ENCODE results near the gene PLXNC1.

The PLXNC1 gene

DNA sequence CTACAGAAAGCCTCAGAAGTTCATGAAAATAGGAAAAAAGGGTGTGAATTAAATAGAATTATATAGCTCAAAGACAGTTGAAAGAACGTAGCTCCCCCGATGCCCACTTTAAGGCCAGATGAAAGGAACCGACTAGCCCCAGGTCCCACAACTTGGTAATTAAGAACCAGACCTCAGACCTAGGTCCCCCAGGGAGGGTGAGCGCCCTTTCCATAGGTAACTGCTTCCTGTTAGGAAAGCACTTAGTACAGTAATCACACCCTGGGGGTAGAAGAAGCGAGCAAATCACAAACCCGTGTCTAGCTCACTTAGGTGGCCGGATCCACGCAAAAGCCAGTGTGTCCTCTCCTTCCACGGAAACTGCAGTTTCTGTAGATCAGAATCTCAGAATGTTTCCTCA lies 77.1 kb downstream of the PLXNC1 start:
- H3K4me3 ChIP-seq (ENCODE audit: low read depth, low read length), result no peak overlapping the region

DNA sequence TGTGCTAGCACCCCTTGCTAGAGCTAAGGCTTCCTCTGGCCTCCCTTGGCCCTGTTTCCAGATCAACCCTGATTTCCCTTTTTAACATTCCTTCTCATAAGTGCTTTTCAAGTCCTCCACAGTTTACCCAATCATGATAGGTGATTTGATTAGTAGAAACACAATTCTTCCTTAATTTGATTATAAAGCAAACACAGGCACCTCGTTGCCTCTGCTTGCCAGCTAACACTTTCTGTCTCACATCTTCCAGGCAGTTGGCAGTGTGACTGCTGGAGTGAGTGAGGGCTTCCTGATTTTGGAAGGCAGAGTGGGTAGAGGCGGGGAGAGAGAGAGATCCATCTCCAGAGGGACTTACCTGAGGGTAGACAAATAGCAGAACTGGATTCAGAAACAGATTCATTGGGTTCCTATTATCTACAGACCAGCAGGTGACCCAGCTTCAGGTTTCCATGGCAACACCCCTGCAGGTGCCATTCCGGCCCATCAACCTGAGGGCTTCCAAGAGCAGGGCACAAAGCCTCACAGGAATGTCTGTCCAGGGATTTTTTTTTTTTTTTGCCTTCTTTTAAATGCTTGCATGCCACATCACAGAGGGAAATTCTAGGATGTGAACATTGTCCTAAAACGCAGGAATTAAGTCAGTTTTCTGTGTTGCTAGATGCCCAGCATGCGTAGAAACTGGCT lies 77.7 kb downstream of the PLXNC1 start:
- H3K4me3 ChIP-seq (ENCODE audit: low read depth, low read length), result no peak overlapping the region
- DNase-seq (ENCODE audit: low read depth), result no peak

More for the DNA sequence above, 77.1 kb downstream of the PLXNC1 start:
- DNase-seq (ENCODE audit: low read depth), result no peak

DNA sequence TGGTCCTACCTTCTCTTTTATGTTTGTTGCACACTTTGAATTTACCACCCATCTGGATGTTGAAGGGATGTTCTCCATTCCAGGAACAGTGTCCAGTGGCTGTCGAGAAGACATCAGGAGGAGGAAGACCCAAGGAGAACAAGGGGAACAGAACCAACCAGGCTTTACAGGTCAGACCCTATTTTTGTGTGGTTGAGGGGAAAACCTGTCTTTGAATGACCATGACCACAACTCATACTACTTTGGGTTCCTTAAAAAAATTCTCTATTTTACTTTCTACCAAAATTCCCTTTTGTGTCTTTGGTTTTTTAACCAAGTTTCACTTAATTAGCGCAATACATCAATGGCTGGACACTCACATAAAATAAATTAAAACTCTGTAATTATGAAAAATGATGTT lies 78.7 kb downstream of the PLXNC1 start:
- DNase-seq (ENCODE audit: low read depth), result no peak
- H3K4me3 ChIP-seq (ENCODE audit: low read depth, low read length), result no peak overlapping the region

DNA sequence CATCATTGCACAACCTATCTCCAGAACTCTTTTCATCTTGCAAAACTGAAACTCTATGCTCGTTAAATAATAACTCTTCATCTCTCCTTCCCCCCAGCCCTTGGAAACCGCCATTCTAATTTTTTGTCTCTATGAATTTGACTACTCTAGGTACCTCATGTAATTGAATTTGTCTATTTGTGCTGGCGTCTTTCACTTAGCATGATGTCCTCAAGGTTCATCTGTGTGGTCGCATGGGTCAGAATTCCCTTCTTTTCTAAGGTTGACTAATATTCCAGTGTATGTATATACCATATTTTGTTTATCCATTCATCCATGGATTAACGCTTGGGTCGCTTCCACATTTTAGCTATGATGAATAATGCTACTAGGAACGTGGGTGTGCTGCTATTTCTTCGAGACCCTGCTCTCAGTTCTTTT lies 80.1 kb downstream of the PLXNC1 start:
- no peak overlapping the region for H3K4me3 ChIP-seq (ENCODE audit: low read depth, low read length)
- no peak for DNase-seq (ENCODE audit: low read depth)

DNA sequence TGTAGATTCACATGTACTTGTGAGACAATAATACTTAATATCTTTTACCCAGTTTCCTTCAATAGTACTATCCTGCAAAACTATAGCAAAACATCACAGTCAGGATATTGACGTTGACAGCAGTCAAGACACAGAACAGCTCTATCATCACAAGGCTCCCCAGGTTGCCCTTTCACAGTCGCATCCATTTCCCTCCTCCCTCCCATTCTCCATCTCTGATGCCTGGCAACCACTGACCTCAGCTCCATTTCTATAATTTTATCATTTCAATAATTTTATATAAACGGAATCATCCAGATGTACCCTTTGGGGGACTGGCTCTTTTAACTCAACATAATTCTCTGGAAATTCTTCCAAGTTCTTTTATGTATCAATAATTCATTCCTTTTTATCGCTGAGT lies 81.5 kb downstream of the PLXNC1 start:
- H3K4me3 ChIP-seq (ENCODE audit: low read depth, low read length), result no peak overlapping the region

DNA sequence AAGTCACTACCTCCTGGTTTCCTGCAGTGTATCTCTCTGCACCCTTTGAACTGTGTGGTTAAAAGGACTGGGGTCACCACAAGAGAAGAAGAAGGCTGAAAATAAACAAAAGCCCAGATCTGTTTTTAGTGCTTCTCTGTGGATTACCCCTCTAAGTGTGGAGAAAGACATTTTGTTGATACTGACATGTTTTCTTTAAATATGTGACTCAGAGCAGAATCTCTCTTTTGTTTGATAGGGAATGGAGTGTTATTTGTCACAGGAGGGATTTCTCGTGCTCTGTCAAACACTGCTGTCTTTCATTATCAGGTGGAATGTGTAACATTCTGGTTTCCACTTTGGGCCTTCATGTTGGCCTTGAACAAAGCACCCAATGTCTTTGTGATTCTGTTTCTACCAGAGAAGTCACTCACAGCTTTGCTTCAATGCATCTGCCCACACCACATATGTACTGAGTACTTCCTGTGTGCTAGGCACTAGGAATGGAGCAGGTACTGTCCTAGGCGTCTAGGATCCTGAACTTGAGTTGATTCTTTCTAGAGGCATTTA lies 82.1 kb downstream of the PLXNC1 start:
- DNase-seq (ENCODE audit: low read depth), result no peak
- H3K4me3 ChIP-seq (ENCODE audit: low read depth, low read length), result no peak overlapping the region

More for the DNA sequence above, 81.5 kb downstream of the PLXNC1 start:
- DNase-seq (ENCODE audit: low read depth), result no peak

DNA sequence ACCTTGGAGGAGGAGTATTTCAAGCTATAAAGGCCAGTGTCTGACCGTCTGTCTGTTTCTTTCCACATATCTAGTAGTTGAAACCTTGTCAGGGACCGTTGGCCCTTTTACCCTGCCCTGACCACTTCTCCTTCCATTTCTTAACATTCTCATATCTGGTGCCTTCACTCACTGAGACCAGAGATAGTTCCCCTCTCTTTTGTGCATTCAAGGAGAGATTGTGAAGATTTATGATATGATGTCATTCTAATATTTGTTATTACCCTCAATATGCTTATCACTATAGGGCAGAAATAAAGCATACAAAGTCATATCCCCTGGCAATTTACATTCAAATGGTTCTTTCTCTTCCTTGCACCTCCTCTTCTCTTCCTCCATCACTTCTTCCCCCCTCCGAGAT lies 83.3 kb downstream of the PLXNC1 start:
- no peak for DNase-seq (ENCODE audit: low read depth)
- no peak overlapping the region for H3K4me3 ChIP-seq (ENCODE audit: low read depth, low read length)

DNA sequence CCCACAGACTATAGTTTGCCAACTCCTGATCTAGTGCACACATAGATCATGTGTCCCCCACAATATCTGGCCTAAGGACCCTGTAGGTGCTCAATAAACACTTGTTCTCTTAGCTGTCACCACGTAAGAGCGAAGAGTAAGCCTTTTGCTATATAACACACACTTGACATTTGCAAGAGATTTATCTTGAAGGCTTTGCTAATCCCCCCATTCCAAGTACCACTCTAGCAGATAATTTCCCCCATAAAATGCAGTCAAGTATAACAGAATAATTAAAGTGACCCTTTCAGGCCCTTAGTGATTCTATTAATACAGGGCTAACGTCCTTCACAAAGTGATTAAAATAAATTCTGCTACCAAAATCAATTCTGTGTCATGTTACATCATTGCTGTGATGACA lies 87.5 kb downstream of the PLXNC1 start:
- H3K4me3 ChIP-seq (ENCODE audit: low read depth, low read length), result no peak overlapping the region
- no peak for DNase-seq (ENCODE audit: low read depth)

DNA sequence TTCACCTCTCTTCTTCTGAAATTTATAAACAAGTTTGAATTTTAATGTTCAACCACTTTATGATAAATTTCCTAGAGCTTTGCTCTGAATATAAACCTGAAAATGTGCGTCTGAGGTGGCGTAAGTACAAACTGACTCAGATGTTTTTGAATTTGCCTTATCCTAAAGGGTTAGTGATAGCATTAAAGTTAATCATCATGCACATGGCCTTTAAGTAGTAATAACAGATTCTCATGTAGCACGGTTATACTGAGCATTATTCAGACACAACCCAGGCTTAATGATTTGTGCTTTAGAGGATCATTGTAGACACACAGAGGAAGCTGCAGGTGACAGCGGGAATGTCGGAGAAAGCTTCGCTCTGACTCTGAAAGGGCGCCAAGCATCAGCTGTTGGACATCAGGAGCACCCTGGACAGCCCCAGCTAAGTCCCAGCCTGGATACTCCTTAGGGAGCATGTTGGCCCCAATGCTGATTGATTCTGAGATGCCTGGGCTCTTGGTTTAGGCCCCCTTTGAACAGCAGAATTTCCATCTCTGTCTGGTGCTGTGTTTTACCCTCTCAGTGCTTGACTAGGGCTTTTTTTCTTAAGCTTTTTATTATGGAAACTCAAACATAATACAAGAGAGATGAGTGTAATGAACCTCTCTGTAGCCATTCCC lies 91.1 kb downstream of the PLXNC1 start:
- H3K4me3 ChIP-seq (ENCODE audit: low read depth, low read length), result no peak overlapping the region
- DNase-seq (ENCODE audit: low read depth), result no peak

DNA sequence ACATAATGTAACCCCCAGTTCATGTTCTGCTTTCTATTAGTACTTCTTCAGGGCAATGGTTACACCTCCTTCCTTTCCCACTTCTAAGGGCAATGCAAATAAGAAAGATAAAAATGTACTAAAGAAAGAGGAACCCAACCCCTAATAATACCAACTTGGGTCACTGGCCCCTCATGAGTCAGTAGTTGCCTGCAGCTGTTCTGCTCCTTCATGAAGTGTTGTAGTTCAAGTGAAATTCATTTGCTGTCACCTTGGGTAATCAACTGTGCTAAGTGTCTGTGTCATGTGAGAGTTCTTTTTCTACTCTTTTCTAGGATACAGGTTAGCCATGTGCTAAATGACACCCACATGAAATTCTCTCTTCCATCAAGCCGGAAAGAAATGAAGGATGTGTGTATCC lies 91.8 kb downstream of the PLXNC1 start:
- H3K4me3 ChIP-seq (ENCODE audit: low read depth, low read length), result no peak overlapping the region

DNA sequence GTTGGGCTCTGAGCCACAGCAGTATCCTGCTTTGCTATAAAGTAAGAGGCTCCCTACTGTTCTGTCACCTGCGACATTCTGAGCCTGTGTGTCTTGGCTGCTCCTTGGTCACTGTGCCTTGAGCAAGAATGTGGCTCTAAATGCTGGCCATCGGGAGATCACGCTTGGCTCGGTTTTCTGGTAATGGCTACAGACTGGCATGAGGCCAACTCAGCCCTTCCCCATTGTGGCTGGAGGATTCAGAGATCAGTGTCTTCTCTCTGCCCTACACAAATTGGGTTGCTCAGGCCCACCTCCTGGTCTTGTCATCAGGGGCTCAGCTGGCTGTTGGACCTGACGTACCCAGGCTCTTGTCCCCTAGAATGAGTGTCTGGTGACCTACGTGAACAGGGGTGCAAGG lies 94.5 kb downstream of the PLXNC1 start:
- no peak overlapping the region for H3K4me3 ChIP-seq (ENCODE audit: low read depth, low read length)
- no peak for DNase-seq (ENCODE audit: low read depth)

More for the DNA sequence above, 91.8 kb downstream of the PLXNC1 start:
- DNase-seq (ENCODE audit: low read depth), result no peak

DNA sequence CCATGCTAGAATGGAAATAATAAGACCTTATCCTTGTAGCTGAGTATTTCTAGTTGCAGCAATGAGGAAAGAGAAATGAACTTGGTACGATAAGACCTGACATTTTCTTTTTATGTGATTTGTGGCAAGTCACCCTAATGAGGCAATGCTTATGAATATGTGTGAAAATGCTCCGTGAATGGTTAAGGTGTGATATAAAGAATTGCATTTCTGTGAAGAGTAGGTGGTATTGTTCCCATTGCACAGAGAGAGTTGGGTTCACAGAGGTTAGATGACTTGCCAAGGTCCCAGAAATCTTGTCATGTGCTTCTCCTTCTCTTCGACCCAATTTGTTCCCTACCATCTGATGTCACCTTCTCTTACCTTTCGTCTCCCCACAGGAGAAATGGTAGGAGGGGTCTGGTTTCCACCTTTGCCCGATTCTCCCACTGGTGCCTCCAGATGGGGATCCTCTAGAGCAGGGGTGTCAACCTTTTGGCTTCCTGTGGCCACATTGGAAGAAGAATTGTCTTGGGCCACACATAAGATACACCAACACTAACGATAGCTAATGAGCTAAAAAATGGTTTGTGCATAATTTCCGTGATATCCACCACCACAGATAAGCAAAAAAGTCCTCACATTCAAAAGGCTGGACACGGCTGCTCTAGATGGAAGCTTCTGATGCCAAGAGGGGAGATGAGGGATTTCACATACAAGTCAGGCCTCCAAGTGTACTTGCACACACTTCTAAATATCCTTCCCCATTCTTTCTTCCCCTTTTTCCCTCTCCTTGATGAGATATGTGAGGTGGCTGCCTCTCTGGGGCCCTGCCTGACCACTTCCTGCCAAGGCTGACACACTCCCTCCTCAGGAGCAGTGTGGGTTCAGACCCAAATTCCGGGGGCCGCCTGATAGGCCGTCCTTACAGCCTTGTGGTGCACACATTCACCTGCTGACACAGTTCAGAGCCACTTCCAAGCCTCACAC lies 96.1 kb downstream of the PLXNC1 start:
- no peak overlapping the region for H3K4me3 ChIP-seq (ENCODE audit: low read depth, low read length)
- DNase-seq (ENCODE audit: low read depth), result no peak

DNA sequence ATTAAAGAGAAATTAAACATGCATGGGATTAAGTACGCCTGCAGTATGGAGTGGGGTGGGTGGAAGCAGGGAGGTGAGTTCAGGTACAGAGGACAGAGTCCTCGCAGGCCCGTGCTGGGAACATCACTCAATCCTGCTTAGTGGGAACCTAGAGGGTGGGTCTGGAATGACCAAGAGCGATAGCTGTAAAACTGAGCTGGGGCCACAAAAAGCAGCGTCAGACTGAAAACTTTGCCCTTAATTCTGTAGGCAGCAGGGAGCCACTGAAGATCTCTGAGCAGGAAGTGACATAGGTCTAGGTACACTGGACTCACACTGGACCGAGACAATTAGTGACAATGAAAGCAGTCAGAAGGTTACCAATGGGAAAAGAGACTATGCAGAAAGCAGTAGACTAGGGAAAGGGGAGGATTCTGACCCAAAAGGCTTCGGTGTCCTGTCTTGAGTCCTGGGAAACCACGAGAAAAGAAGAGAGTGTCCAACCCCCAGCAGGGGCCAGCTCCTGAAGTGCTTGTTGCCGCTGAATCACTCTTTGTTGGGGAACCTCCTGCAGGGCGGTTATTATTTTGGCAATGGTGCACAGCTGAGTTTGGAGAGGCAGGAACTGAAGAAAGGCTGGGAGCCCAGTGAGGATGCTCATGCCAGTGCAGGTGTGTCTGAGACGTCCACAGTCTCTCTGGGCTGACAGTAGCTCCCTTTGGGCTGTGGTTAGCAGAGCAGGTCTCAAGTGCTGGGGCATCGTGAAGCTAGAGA lies 97.4 kb downstream of the PLXNC1 start:
- DNase-seq (ENCODE audit: low read depth), result no peak
- H3K4me3 ChIP-seq (ENCODE audit: low read depth, low read length), result no peak overlapping the region

DNA sequence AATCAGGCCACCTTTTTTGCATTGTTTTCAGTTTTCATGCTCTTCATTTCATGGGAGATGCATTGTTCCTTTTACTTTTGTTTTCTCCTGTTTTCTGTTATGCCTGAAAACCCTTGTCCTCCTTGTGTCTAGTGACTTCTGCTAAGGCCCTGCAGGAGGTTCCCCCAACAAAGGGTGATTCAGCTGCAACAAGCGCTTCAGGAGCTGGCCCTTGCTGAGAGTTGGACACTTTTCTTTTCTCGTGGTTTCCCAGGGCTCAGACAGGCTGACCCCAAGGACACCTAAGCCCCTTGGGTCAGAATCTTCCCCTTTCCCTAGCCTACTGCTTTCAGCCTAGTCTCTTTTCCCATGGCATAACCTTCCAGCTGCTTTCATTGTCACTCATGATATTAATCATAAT lies 98.9 kb downstream of the PLXNC1 start:
- DNase-seq (ENCODE audit: low read depth), result no peak
- no peak overlapping the region for H3K4me3 ChIP-seq (ENCODE audit: low read depth, low read length)

DNA sequence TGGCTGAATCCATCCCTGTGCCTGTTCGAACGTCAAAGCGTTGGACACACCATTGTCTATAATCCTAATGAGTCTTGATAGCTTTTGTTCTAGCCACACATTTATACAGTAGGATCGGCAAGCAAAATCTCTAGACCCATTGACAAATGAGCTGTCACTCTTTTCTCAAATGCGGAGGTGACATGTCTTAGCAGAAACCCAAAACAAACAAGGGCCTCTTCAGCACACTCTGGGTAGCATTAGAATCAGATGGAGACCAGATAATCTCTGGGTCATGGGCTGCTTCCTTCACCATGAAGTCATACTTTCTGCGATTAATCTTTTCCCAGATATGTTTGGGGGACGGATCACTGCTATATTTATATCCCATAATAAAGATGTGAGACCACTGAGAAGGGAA lies 100.2 kb downstream of the PLXNC1 start:
- DNase-seq (ENCODE audit: low read depth), result no peak
- H3K4me3 ChIP-seq (ENCODE audit: low read depth, low read length), result no peak overlapping the region

DNA sequence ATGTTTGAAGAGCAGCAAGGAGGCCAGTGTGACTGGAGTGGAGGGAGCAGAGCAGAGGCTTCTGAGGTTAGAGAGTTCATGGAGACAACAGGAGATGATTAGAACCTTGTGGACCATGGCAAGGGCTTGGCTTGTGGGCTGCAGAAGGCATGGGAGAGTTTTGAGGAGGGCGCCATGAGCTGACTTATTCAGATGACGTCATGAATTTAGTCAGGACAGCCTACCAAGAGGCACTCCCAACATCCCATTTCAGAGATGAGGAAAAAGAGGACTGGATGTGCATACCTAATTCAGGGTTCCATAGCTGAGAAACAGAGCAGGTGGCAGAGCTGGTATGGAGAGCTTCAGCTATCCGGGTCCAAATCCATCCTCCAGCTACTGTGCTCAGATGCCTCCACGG lies 101.8 kb downstream of the PLXNC1 start:
- DNase-seq (ENCODE audit: low read depth), result no peak

DNA sequence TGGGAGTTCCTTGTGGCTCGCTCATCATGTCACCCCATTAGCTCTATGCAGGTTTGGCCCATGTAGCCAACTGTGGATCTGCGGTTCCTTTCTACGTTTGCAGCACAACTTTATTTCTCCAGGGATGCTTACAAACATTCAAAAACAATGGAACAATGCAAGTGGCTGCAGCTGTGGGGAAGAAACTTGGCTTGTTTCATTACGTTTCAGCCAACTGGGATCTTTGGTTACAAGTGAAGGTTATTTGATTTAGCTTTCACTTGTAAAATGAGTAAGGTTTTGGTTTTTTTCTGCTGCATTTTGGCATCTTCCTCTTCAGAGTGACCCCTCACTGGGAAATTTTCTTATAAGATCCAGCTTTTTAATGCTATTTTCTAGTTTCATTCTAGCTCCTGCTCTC lies 105.9 kb downstream of the PLXNC1 start:
- H3K4me3 ChIP-seq (ENCODE audit: low read depth, low read length), result no peak overlapping the region
- peak; percentile 16 for DNase-seq (ENCODE audit: low read depth)

More for the DNA sequence above, 101.8 kb downstream of the PLXNC1 start:
- H3K4me3 ChIP-seq (ENCODE audit: low read depth, low read length), result no peak overlapping the region

DNA sequence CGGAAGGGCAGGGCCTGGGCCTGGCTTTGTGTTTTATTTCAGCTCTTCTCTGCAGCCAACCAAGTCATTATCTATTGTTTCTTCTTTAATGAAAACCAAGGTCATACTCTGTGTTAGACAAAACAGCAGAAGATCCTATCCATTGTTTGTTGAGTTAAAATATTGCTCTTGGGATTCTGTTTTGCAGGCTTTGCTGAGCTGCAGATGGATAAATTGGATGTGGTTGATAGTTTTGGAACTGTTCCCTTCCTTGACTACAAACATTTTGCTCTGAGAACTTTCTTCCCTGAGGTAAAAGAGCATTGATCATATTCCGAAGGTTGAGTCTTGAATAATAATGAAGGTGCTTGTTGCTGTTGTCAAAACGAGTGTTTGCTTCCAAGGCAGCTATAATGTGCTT lies 106.6 kb downstream of the PLXNC1 start:
- no peak for DNase-seq (ENCODE audit: low read depth)
- H3K4me3 ChIP-seq (ENCODE audit: low read depth, low read length), result no peak overlapping the region

DNA sequence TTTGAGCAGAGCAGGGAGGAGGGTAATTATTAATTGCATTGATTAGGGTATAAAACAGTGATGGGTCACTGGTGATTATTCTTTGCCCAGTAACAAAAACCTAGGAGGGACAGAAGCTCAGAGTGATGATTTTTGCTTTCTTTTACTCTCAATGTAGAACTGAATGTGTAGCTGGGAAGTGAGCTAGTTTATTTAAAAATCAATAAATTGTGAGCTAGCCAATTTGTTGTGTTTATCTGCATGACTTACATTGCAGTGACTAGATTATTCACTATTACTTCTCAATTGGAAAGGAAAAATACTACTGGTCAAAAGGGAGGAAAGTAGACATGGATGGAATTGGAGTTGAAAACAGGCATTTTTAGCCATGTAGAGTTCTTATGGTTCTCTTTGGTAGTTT lies 107.1 kb downstream of the PLXNC1 start:
- no peak for DNase-seq (ENCODE audit: low read depth)
- no peak overlapping the region for H3K4me3 ChIP-seq (ENCODE audit: low read depth, low read length)

Measured in skeletal muscle cell (primary cell).